IPS-18c (cell line): Measurements from ENCODE around the gene PIK3R6.

ENCODE experiments used
- H3K4me3 ChIP-seq: 2 replicates; pipeline ENCODE4 v1.7.0; 2013; ENCODE audit warnings: low read depth, mild to moderate bottlenecking, low read length, moderate library complexity; ENCODE audit not compliant: insufficient read depth
- H3K9me3 ChIP-seq: one replicate; pipeline ENCODE4 v1.6.1; 2013; ENCODE audit warnings: mild to moderate bottlenecking, low read length, moderate library complexity; ENCODE audit not compliant: control insufficient read depth, insufficient read depth

The PIK3R6 gene

GRCh38 chr17:8798846-8799569 is 68.5 kb downstream of the PIK3R6 start, which contains the start of gene MFSD6L:
Gene MFSD6L, minus strand, starts transcription at chr17:8799365. Its CDS starts 245 bp downstream, at chr17:8799120.
- Histone ChIP-seq H3K4me3 (peak within 1 kb of the TSS; percentile 71), H3K9me3 (peaks cover 2% of the 10 kb centered on the region)

GRCh38 chr17:8798176-8798845 is 69.2 kb downstream of the PIK3R6 start:
- Histone ChIP-seq H3K4me3 (peak overlapping the region; percentile 71), H3K9me3 (peaks cover 2% of the 10 kb centered on the region)

DNA sequence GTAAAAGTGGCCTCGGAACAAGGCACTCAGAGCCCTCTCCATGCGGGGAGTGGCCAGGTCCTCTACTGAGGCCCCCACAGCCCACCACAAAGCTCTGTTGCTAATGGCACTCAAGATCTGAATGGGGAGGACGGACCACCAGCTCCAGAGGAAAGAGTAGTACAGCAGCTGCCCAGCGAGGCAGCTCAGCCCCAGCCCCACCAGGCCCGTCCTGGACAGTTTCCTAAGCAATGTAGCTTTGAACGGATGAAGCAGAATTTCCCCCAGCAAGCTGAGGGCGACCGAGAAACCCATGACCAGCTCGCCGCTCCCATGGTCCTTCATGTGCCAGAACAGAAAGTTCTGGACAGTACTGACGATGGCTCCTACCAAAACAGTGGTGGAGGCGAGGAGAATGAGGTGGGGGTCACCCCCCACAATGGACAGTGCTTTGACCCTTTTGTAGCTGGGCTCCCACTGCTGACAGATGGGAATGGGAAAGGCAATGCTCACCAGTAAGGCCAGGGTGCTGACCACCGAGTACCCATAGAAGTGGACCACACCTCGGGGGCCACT is 69.8 kb downstream of the PIK3R6 start:
- H3K9me3 ChIP-seq, result peaks cover 2% of the 10 kb centered on the region
- H3K4me3 ChIP-seq, result no peak overlapping the region

- Histone ChIP-seq H3K4me3 (no peak overlapping the region), H3K9me3 (peaks cover 4% of the 10 kb centered on the region)
These were observed 72.8 kb downstream of the PIK3R6 start for GRCh38 chr17:8794636-8795035.

DNA sequence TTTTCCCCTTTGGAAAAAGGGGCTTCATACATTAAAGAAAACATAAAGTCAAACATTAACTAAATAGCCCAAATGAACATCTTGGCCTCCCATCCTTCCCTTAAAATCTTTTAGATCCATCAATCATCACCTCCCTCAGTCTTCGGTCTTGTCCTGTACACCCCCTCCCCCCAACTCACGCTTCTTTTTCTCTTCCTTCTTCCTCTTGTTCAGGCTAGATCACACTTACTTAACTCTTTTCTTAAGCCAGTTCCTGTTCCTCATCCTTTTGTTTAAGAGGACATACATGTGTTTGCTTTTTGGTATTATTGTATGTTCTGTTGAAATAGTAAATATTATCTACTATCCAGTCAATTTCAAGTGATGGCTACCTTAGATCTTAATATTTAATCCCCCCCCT is 73.8 kb downstream of the PIK3R6 start:
- Histone ChIP-seq H3K9me3 (peaks cover 4% of the 10 kb centered on the region), H3K4me3 (no peak overlapping the region)

DNA sequence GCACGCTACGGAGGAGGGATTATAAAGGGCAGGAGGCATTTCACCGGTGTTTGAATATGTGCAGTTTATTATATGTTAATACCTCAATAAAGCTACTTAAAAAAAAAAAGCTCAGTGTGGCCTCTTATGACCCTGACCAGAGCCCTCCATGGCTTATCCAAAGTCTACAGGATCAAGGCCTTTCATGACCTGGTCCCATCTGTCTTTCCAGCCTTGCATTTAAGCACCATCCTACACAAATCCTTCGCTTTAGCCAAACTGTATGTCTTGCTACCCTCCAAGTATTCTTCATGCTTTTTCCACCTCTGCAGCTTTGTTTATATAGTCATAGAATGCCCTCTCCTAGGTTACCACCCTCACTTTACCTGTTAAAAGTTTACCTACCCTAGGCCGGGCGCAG is 74.8 kb downstream of the PIK3R6 start:
- H3K4me3 ChIP-seq, result no peak overlapping the region
- H3K9me3 ChIP-seq, result peaks cover 4% of the 10 kb centered on the region

GRCh38 chr17:8791910-8792270 is 75.6 kb downstream of the PIK3R6 start:
- Histone ChIP-seq H3K4me3 (no peak overlapping the region), H3K9me3 (peaks cover 4% of the 10 kb centered on the region)

DNA sequence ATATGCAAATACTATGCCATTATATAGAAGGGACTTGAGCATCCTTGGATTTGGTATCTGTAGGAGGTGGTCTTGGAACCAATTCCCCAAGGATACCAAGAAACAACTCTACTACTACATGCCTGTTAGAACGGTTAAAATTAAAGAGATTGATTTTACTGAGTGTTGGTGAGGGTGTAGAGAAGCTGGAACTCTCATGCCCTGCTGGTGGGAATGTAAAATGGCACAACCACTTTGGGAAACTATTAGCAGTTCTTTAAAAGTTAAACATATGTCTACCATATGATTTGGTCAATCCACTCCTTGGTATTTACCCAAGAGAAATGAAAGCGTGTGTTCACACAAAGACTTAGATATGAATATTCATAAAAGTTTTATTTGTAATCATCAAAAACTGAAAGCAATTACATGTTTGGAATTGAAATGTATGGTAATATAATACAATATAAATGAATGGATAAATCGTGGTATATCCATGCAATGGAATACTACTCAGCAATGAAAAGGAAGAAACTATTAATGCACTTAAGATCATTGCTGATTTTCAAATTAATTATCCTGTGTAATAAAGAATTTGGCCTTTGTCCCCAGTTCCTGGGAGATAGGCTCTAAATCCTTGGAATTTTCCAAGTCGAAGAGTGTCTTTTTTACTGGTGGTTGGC is 76.1 kb downstream of the PIK3R6 start:
- H3K9me3 ChIP-seq, result peaks cover 4% of the 10 kb centered on the region
- no peak overlapping the region for H3K4me3 ChIP-seq

DNA sequence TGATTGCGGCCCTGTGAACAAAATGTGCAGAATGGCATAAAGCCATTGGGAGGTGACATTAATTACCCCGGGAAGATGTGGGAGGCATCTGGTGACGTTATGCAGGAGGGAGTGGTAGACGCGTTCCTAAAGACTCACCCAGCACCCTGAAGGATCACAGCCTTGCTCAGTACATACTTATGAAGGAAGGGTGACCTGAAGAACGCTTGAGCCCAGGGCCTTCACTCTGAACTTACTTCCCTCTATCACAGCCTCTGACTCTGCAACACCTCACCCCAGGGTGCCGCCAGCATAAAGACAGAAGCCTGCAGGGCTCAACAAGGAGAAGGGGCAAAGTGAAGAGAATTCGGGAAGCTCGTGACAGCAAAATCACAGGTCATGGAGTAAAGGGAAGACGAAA is 77.7 kb downstream of the PIK3R6 start:
- no peak overlapping the region for H3K4me3 ChIP-seq
- peaks cover 4% of the 10 kb centered on the region for H3K9me3 ChIP-seq

GRCh38 chr17:8788998-8789397 is 78.5 kb downstream of the PIK3R6 start:
- H3K4me3 ChIP-seq, result no peak overlapping the region
- H3K9me3 ChIP-seq, result peaks cover 4% of the 10 kb centered on the region

DNA sequence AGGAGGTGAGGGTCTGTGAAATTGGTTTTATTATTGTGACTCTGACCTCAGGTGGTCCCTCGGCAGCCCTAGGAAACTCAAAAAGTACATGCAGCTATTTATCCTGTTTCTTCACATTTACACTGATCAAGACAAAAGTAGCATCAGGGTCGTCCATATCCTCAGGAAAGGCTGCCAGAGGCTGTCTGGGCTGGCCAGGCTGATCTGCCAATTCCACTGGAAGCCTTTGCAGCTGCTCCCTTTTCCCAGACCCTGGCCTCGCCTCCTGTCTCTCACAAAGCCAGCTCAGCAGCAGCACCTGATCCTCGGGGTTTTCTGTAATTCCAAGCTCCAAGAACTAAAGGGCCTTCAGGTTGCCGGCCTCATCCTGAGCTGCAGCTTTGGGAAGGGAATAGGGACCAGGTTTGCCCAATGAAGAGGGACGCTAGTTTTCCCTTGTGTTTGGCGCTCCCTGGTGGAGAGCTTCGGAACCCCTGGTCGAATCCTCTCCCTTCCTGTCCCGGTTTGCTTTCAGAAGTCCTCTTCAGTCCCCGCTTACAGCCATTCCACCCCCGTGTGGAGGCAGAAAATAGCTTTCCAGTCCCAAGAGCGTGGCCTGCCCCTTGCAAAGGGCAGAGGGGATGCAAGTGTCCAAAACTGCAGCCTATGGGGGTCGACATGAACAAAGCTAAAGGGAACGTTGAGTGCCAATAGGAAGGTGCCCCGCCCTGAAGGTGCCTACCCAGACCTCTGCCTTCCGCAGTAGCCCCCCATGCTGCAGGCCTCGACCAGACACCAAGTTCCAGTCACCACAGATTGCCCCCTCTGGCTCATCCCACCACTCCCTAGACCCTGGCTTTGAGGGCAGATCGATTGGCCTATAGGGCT is 81.7 kb downstream of the PIK3R6 start:
- no peak overlapping the region for H3K4me3 ChIP-seq
- H3K9me3 ChIP-seq, result no peaks in the 10 kb centered on the region

- Histone ChIP-seq H3K4me3 (no peak overlapping the region), H3K9me3 (no peaks in the 10 kb centered on the region)
These were observed 85.3 kb downstream of the PIK3R6 start for GRCh38 chr17:8782176-8782575.

GRCh38 chr17:8781776-8782175 is 85.7 kb downstream of the PIK3R6 start:
- no peak overlapping the region for H3K4me3 ChIP-seq
- no peaks in the 10 kb centered on the region for H3K9me3 ChIP-seq

DNA sequence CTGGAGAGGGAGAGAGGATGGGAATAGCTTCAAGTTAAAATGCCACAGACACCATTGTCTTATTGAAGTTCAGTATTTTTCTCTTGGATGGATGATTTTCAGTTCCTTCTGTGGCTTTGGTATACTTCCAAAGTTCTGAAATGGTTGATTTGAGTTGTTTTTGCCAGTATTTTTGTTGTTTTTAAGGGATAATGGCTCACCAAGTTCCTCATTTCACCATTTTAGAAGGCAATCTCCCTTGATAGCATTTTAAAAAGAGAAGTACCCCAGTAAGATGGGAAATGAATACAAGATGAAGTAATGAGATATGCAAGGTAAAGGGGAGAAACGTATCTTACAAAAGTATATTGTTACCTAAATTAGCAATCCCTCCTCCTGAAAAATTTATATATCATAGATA is 90.6 kb downstream of the PIK3R6 start:
- Histone ChIP-seq H3K9me3 (no peaks in the 10 kb centered on the region), H3K4me3 (no peak overlapping the region)

GRCh38 chr17:8776248-8776647 is 91.2 kb downstream of the PIK3R6 start:
- Histone ChIP-seq H3K9me3 (no peaks in the 10 kb centered on the region), H3K4me3 (no peak overlapping the region)

- Histone ChIP-seq H3K4me3 (no peak overlapping the region), H3K9me3 (no peaks in the 10 kb centered on the region)
These were observed 100.7 kb downstream of the PIK3R6 start for GRCh38 chr17:8766731-8767130.

- Histone ChIP-seq H3K4me3 (no peak overlapping the region), H3K9me3 (no peaks in the 10 kb centered on the region)
These were observed 105.5 kb downstream of the PIK3R6 start for GRCh38 chr17:8762012-8762411.
